GM19455 (cell line): ENCODE data around the gene MCL1.
"Not testable (repeated sequence)": the region's sequence is repeated elsewhere in the genome, so short reads cannot be mapped to it uniquely, and the experiment has no call there.

Experiments used
- ATAC-seq: cut with Tn5 transposase; IDR thresholded peaks from one replicate; pipeline ENCODE4 v1.9.1; 2021; ENCODE audit not compliant: unreplicated experiment

The MCL1 gene

DNA sequence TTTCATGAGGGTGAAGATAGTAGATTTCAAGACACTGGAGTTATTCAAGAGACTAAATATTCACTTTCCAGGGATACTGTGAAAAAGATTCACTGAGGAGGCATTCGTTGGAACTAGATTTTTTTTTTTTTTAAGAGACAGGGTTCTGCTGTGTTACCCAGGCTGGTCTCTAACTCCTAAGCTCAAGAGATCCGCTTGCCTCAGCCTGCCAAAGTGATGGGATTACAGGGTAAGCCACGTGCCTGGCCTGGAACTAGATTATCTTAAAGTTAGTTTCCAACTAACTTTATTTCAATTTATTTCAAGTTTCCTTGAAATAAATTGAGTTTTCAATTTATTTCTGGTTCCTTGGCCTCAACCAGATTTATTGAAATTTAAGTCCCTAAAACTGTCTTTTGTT is 24.3 kb upstream of the MCL1 start:
- no peak for ATAC-seq

DNA sequence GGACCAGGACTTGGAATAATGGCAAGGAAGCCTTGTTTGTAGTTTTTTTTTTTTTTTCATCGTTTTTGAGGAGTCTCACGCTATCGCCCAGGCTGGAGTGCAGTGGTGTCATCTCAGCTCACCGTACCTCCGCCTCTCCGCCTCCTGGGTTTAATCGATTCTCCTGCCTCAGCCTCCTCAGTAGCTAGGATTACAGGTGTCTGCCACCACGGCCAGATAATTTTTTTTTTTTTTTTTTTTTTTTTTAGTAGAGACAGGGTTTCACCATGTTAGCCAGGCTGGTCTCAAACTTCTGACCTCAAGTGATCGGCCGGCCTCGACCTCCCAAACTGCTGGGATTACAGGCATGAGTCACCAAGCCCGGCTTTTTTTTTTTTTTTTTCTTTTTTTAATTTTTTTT is 23.0 kb upstream of the MCL1 start:
- not testable (repeated sequence) for ATAC-seq

DNA sequence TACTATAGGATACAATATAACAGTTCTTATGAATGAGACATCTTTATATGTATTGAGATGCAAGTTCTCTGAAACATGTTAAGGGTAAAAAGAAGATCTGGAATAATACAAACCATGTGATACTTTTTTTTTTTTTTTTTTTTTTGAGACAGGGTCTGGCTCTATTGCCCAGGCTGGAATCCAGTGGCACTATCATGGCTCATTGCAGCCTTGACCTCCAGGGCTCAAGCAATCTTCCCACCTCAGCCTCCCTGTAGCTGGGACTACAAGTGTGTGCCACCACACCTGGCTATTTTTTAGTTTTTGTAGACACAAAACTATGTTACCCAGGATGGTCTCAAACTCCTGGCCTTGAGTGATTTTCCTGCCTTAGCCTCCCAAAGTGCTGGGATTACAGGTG is 22.1 kb upstream of the MCL1 start:
- no peak for ATAC-seq

DNA sequence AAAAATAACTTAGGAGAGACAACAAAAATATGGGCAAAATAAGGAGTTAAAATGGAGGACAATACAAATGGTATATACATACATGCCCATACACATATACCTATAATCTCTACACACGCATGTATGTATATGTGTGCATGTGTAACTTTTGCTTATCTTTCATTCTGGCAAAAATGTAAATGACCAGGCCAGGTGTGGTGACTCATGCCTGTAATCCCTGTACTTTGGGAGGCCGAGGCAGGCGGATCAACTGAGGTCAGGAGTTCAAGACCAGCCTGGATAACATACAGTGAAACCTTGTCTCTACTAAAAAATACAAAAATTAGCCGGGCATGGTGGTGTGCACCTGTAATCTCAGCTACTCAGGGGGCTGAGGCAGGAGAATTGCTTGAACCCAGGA is 18.9 kb upstream of the MCL1 start:
- ATAC-seq, result not testable (repeated sequence)

DNA sequence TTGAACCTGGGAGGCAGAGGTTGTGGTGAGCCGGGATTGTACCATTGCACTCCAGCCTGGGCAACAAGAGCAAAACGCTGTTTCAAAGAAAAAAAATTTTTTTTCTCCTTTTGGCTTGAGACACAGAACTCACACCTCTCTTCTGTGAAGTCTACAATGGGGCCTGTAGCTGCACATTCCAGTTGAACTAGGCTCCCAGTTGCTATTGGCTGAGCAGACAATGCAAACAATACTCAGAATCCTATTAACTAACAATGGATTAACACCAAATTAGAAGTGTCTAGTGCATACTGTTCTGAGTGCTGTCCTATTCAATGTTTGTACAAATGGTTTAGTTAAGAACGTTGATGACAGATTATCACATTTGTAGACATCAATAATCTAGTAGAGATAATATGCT is 17.6 kb upstream of the MCL1 start:
- no peak for ATAC-seq

DNA sequence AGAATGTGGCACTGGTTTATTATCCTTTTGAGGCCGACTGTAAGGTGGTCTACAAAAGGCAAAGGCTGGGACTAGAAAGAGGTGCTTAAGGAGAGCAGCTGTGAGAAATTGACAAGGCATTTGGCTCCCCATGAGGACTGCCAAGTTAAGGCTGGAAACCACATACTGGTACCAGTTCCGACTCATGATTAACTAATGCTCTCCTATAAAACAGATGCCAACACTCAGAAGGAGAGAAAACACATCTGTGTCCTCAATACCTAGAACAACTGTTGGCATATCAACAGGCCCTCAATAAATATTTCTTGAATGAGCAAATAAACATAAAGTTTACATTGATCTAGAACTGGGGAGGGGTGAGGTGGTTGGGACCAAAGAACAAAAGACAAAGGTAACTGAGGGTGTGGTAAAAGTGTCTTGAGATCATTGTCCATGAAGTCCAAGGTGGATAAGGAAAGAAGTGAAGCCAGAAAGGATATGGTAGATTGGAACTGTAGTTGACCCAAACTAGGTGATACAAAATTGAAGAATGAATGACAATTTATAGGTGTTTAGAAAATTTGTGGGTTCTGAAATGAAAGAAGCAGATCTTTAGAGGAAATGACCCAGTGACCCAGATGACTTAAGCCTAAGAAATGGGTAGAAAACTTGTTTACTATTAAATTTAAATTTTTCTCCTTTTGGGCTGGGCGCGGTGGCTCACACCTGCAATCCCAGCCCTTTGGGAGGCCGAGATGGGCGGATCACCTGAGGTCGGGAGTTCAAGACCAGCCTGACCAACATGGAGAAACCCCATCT is 16.9 kb upstream of the MCL1 start:
- no peak for ATAC-seq

DNA sequence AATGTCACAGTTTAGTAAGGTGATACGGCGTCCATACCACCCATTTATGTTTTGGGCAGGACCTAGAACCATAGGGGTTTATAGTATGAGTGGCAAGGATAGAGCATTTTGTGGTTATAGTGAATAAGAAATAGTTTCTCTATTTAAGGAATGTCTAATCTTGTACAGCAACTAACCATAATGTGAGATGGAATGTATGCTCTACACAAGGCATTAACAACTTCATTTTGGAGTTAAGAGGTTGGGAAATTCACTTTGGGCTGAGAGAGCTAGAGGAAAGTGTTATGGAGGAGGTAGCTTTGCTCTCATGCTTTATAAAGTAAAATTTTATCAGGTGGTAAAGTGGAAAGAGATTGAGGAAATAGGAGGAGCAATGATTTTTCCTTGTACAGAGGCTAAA is 3.0 kb upstream of the MCL1 start:
- no peak for ATAC-seq

DNA sequence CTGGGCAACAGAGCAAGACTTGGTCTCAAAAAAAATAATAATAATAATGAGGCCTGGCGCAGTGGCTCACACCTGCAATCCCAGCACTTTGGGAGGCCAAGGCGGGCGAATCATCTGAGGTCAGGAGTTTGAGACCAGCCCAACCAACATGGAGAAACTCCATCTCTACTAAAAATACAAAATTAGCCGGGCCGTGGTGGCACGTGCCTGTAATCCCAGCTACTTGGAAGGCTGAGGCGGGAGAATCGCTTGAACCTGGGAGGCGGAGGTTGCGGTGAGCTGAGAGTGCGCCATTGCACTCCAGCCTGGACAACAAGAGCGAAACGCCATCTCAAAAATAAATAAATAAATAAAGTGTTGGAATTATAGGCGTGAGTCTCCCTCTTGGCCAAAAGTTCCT is 2.6 kb upstream of the MCL1 start:
- not testable (repeated sequence) for ATAC-seq

DNA sequence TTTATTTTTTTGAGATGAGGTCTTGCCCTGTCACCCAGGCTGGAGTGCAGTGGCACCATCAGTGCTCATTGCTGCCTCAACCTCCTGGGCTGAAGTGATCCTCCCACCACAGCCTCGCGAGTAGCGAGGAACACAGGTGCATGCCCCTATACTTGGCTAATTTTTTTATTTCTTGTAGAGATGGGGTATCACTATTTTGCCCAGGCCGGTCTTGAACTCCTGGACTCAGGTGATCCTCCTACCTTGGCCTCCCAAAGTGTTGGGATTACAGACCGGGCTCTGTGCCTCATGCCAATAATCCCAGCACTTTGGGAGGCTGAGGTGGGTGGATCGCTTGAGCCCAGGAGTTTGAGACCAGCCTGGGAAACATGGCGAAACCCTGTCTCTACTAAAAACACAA is 2.0 kb upstream of the MCL1 start:
- ATAC-seq, result not testable (repeated sequence)

DNA sequence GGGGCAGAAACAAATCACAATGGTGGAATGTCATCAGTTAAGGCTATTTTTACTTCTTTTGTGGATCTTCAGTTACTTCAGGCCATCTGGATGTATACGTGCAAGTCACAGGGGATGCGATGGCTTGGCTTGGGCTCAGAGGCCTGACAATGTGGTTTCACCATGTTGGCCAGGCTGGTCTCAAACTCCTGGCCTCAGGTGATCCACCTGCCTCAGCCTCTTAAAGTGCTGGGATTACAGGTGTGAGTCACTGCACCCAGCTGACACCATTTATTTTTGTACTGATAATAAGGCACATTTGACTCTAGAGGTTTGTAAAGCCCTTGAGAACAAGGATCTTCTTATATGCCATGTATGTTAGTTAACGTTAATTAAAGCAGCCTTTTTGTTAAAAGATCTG is 1.6 kb upstream of the MCL1 start:
- not testable (repeated sequence) for ATAC-seq

DNA sequence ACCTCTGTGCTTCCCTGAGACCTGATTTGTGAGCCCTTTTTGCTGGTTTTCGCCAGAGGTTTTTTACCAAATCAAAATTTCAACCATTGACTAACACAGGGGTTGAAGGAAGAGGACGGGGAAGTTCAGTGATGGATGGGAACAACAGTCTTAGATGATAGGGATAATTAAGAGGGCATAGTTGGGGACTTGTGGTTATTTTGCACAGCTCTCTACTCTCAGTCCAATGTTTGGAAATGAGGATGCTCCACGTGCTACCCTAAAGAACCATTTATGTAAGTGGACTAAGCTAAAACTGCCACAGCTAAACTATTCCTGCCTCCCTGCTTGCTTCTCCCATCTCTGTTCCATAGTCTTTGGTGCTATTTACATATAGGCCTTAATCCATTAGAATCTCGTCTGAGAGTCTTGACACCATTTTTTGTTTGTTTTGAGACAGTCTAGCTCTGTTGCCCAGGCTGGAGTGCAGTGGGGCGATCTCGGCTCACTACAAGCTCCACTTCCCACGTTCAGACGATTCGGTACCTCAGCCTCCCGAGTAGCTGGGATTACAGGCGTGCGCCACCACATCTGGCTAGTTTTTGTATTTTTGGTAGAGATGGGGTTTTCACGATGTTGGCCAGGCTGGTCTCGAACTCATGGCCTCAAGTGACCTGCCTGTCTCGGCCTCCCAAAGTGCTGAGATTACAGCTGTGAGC is 684 bp upstream of the MCL1 start:
- ATAC-seq, result no peak

DNA sequence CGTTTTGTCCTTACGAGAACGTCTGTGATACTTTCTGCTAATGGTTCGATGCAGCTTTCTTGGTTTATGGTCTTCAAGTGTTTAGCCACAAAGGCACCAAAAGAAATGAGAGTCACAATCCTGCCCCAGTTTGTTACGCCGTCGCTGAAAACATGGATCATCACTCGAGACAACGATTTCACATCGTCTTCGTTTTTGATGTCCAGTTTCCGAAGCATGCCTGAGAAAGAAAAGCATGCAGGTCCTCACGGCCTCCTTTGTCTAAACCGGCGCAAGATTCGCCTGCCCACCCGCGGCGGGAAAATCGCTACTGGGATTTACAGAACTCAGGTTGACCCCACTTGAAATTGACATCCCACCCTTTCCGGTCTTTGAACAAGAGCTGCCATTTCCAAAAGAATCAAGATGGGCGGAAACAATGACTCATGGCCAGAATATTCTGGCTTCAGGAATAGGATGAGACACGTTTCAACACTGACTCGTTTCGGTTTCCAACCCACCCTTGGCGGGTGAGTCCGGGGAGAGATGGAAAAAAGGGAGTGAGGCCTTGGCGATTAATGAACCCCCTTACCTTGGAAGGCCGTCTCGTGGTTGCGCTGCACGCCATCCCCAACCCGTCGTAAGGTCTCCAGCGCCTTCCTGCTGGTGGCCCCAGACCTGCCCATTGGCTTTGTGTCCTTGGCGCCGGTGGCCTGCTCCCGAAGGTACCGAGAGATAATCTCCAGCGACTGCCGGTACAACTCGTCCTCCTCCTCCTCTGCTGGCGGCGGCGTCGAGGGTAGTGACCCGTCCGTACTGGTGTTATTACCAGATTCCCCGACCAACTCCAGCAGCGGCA is 919 bp downstream of the MCL1 start:
- ATAC-seq, result peak; percentile 5

DNA sequence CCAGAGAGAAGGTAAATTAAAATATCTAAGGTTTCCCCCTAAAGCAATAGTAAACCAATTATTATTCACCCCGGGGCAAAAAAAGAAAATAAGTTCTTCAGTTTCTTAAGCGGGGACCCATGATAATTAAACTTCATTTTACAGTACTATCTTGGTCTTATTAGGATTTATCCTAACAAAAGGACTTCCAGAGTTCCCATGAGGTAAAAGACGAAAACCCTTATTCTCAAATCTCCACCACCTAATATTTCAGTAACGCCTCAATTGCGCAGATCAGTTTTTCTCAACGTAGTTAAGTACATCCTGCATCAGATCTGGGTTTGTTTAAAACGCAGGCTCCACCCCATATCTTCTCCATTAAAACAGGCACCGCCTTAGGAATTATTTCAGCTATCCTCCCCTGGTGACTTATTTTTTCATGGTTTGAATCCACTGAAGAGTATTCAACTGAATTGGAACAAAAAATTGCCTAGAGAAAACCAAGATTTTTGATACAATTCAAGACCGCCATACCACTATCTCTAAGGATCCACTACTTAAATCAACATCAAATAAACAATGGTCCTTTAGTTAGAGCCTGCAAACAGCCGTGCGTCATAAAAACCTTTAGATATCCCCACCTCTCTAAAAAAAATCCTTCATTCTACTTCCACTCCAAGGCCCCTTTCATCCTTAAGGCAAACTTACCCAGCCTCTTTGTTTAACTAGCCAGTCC is 1.7 kb downstream of the MCL1 start:
- ATAC-seq, result no peak

DNA sequence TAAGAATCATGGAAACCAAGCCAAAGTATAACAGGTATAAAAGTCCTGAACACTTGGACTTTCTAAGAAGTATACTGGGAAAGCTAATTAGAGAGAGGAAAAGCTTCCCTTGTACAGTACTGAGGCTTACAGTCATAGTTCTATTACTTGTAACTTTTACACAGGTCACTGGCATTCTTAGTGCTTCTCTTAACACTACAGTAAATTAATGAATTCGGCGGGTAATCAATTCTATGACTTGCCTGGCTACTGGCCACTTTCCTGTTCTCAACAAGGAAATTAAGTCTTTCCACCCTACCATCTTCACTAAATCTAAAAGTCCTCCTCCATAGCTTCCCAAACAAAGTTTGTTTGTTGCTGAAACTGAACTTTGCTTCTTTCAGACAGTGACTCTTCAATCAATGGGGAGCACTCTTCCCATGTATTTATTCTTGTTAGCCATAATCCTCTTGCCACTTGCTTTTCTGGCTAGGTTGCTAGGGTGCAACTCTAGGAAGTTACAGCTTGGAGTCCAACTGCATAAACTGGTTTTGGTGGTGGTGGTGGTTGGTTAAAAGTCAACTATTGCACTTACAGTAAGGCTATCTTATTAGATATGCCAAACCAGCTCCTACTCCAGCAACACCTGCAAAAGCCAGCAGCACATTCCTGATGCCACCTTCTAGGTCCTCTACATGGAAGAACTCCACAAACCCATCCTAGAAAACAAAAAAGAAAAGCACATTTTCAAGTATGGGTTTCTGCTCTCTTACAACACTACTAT is 2.4 kb downstream of the MCL1 start:
- no peak for ATAC-seq

DNA sequence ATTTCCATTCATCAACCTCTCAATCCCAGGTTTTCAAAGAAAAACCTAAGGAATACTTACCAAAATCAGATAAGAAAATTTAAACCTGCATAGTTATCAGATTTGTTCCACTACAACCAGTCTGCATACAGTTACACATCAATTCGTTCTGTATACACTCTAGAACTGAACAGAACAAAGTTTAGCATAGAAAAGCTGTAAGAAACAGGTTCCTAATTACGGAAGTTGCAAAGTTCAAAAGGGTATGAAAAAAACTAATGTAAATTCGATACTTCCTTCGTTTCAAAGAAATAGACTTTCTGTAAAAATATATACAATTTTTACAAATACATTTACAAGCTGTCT is 3.1 kb downstream of the MCL1 start:
- no peak for ATAC-seq

DNA sequence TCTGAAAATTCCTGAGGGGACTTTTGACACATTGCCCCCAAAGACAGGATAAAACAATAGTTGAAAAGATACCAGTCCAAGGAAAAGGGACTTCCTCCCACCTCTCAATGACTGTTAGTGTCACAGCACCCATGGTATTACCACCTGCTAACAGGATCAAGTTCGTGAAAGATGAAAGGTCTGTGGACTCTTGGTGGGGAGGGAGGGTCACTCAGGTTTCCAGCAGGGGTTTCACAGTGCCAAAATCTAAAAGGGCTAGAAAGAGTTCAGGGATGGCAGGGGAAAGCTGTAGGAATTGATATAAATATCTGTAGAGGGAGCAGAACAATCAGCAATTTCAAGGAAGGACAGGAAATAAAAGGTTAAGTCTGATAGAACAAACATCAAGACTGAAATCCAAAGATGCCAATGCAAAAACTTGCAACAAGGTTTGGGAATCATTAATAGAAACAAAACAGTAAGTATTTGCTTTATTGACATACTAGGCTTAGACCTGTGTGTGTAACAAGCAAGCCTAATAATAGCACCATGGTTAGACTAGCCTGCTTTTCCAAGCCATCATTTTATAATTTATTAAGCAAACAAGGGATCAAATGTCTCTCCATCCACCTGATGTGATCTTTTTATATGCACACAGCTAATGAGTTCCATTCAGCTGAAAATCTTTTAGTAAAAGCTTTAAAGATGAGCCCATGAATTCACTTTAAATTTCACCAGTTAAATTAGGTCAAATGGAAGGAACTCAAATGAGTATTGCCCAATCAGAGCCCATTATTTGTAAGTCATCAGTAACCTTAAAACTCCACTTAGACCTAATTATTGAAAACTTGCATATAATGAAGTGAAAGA is 3.7 kb downstream of the MCL1 start:
- no peak for ATAC-seq

DNA sequence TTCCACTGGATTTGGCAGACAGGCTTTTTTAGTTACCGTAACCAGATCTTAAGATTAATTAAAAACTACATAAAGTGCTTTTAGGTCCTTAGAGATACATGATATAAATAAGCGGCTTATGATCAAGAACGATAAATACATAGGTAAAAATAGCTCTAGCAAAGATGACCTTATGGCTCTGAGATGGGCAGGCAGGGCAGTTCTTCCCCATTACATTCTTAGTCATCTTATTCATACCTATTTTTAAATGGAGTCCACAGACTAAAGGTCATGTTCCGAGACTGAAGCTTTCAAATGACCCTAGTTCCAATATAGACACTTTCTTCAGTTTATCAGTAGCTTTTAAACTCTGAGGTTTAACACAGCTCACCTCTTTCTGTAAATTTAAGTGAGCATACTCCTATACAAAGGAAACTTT is 4.3 kb downstream of the MCL1 start:
- no peak for ATAC-seq

DNA sequence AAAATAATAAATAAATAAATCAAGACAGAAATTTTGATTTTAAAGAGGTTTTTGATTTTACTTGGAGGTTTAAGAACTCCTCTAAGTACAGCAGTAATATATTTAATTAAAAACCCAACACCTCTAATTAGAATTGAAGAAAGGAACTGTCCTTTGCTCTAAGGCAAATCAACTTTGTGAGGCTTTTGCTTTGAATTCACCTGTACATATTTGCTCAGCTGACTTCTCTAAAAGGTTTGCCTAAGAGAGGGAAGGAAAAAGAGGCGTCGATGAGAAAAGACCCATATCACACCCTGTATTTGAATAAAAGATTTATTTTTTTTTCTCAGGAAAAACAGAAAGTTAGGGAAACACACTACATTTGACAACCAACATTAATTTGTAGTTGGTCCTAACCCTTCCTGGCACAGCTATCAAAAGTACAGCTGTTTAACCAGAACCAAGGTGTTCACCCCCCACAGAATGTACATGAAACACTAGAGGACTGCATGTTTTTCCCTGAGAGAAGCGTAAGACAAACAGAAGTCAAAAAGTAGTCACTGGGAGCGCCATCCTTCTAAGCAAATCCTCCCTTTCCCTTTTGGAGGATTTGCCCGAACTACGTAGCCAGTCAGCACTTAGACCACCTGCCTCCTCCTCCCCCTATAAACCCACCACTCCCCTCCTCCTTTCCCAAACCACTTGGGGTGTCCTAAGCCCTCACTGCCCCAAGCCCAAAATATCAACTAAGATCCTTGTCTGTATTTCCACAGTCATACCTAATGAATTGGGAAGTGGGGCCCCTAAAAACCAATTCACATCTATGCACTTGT is 4.9 kb downstream of the MCL1 start:
- no peak for ATAC-seq

DNA sequence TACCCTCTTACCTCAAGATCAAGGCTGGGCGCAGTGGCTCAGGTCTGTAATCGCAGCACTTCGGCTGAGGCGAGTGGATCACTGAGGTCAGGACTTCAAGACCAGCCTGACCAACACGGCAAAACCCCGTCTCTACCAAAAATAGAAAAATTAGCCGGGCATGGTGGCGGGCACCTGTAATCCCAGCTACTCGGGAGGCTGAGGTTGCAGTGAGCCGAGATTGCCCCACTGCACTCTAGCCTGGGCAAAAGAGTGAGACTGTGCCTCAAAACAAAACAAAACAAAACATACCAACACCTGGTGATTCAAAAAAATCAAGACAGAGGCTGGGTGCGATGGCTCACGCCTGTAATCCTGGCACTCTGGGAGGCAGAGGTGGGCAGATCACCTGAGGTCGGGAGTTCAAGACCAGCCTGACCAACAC is 5.8 kb downstream of the MCL1 start:
- not testable (repeated sequence) for ATAC-seq
